GM18861 (cell line): ENCODE data around the gene TTLL11.
"Not testable (repeated sequence)": the region's sequence is repeated elsewhere in the genome, so short reads cannot be mapped to it uniquely, and the experiment has no call there.

ENCODE experiments used
- ATAC-seq: cut with Tn5 transposase; IDR thresholded peaks from one replicate; pipeline ENCODE4 v1.9.1; 2021; ENCODE audit not compliant: unreplicated experiment

TTLL11 gene

GRCh38 chr9:122125509-122126330 is 32.6 kb upstream of the TTLL11 start:
- ATAC-seq, result no peak

GRCh38 chr9:122125158-122125508 is 32.0 kb upstream of the TTLL11 start:
- ATAC-seq, result peak; percentile 78

- no peak for ATAC-seq
Observed at GRCh38 chr9:122124528-122124927, 31.4 kb upstream of the TTLL11 start.

GRCh38 chr9:122124048-122124447 is 30.9 kb upstream of the TTLL11 start:
- no peak for ATAC-seq

GRCh38 chr9:122122903-122123632 is 30.0 kb upstream of the TTLL11 start:
- ATAC-seq, result no peak

- no peak for ATAC-seq
Observed at GRCh38 chr9:122122468-122122867, 29.4 kb upstream of the TTLL11 start.

- ATAC-seq, result no peak
Observed at GRCh38 chr9:122121931-122122330, 28.8 kb upstream of the TTLL11 start.

- ATAC-seq, result no peak
Observed at GRCh38 chr9:122121391-122121790, 28.3 kb upstream of the TTLL11 start.

GRCh38 chr9:122120316-122121071 is 27.4 kb upstream of the TTLL11 start:
- ATAC-seq, result no peak

GRCh38 chr9:122119721-122120120 is 26.6 kb upstream of the TTLL11 start:
- no peak for ATAC-seq

GRCh38 chr9:122119166-122119521 is 26.0 kb upstream of the TTLL11 start:
- no peak for ATAC-seq

GRCh38 chr9:122118343-122119165 is 25.4 kb upstream of the TTLL11 start:
- no peak for ATAC-seq

- not testable (repeated sequence) for ATAC-seq
Observed at GRCh38 chr9:122117241-122117640, 24.1 kb upstream of the TTLL11 start.

GRCh38 chr9:122116448-122117173 is 23.5 kb upstream of the TTLL11 start:
- no peak for ATAC-seq

- ATAC-seq, result no peak
Observed at GRCh38 chr9:122116040-122116439, 22.9 kb upstream of the TTLL11 start.

GRCh38 chr9:122115176-122116035 is 22.3 kb upstream of the TTLL11 start:
- ATAC-seq, result no peak

- ATAC-seq, result no peak
Observed at GRCh38 chr9:122113574-122113973, 20.5 kb upstream of the TTLL11 start.

- ATAC-seq, result no peak
Observed at GRCh38 chr9:122112238-122112637, 19.1 kb upstream of the TTLL11 start.

GRCh38 chr9:122111413-122112085 is 18.4 kb upstream of the TTLL11 start:
- no peak for ATAC-seq
